IMR-90 (cell line): ENCODE results near the gene TAAR2. TPM values are rescaled to one million over a fixed set of nuclear protein-coding genes. Genes with fewer than 3 reads are reported as not detected.

ENCODE experiments used
- ATAC-seq: fragments of 200-7000 bp; cut with Tn5 transposase; 2 replicates; pipeline ENCODE4 v1.9.1; 2020; ENCODE audit warnings: low read depth, mild to moderate bottlenecking, moderate library complexity
- BruUV-seq: library from RNA; stranded (reverse); fragments of 400-500 nt; replicated peaks from 2 replicates; lab custom pipeline; 2021; lab: Mats Ljungman, UMichigan
- CTCF ChIA-PET: fragments of 300-600 bp; formaldehyde crosslinking; extraction: SDS; loops from one replicate; lab custom pipeline; 2021; ENCODE audit warnings: antibody characterized with exemption; lab: Yijun Ruan, JAX
- POLR2A ChIA-PET: fragments of 300-600 bp; sonication (Branson Sonifier 250); formaldehyde crosslinking; loops from one replicate; lab custom pipeline; 2022; ENCODE audit warnings: antibody characterized with exemption; ENCODE audit not compliant: unreplicated experiment; lab: Charles Lee
- DNase-seq: peaks from one replicate; pipeline ENCODE4 v3.0.0; 2013
- H2AFZ ChIP-seq: replicated peaks from 2 replicates; pipeline ENCODE3; 2013; ENCODE audit warnings: low read length, mild to moderate bottlenecking; ENCODE audit not compliant: poor library complexity
- H2AK5ac ChIP-seq: 2 replicates; pipeline ENCODE4 v1.6.1; 2013; ENCODE audit warnings: low read depth, low read length, inconsistent platforms
- H2AK9ac ChIP-seq: replicated peaks from 2 replicates; pipeline ENCODE3; 2013; ENCODE audit warnings: mild to moderate bottlenecking, low read depth, low read length, moderate library complexity; ENCODE audit not compliant: poor library complexity
- H2BK120ac ChIP-seq: 2 replicates; pipeline ENCODE4 v1.6.1; 2013; ENCODE audit warnings: low read depth, low read length, inconsistent platforms
- H2BK15ac ChIP-seq: 3 replicates; pipeline ENCODE4 v1.6.1; 2013; ENCODE audit warnings: low read depth, low read length, inconsistent platforms
- H2BK20ac ChIP-seq: 2 replicates; pipeline ENCODE4 v1.6.1; 2013; ENCODE audit warnings: low read depth, mild to moderate bottlenecking, inconsistent platforms, low read length, moderate library complexity
- H2BK5ac ChIP-seq: 2 replicates; pipeline ENCODE4 v1.6.1; 2013; ENCODE audit warnings: mild to moderate bottlenecking, low read depth, low read length, inconsistent platforms; ENCODE audit not compliant: poor library complexity, severe bottlenecking
- H3K14ac ChIP-seq: replicated peaks from 2 replicates; pipeline ENCODE4 v1.6.1; 2013; ENCODE audit warnings: low read depth, low read length, inconsistent platforms
- H3K18ac ChIP-seq: 2 replicates; pipeline ENCODE4 v1.6.1; 2013; ENCODE audit warnings: low read depth, low read length, control low read depth
- H3K23ac ChIP-seq: 2 replicates; pipeline ENCODE4 v1.6.1; 2013; ENCODE audit warnings: low read depth, low read length, inconsistent platforms
- H3K27ac ChIP-seq: 2 replicates; pipeline ENCODE4 v1.5.1; 2013; ENCODE audit warnings: mild to moderate bottlenecking, control low read depth, low read length; ENCODE audit not compliant: insufficient read depth
- H3K27me3 ChIP-seq: 2 replicates; pipeline ENCODE4 v1.6.1; 2013; ENCODE audit warnings: low read length; ENCODE audit not compliant: control insufficient read depth, insufficient read depth
- H3K36me3 ChIP-seq: 2 replicates; pipeline ENCODE4 v1.6.1; 2013; ENCODE audit warnings: low read length, mixed read lengths; ENCODE audit not compliant: control insufficient read depth, insufficient read depth
- H3K4ac ChIP-seq: 2 replicates; pipeline ENCODE4 v1.6.1; 2013; ENCODE audit warnings: low read depth, low read length, inconsistent platforms
- H3K4me1 ChIP-seq: 2 replicates; pipeline ENCODE4 v1.6.1; 2013; ENCODE audit warnings: low read length, mixed read lengths; ENCODE audit not compliant: control insufficient read depth, insufficient read depth
- H3K4me2 ChIP-seq: 2 replicates; pipeline ENCODE4 v1.6.1; 2013; ENCODE audit warnings: low read depth, mild to moderate bottlenecking, control low read depth, low read length, moderate library complexity
- H3K4me3 ChIP-seq: 2 replicates; pipeline ENCODE4 v1.5.1; 2013; ENCODE audit warnings: low read depth, mild to moderate bottlenecking, control low read depth, low read length, moderate library complexity; ENCODE audit not compliant: insufficient read depth
- H3K56ac ChIP-seq: 2 replicates; pipeline ENCODE4 v1.6.1; 2013; ENCODE audit warnings: low read length, inconsistent platforms; ENCODE audit not compliant: insufficient read depth; ENCODE audit errors: extremely low read depth
- H3K79me1 ChIP-seq, 2 experiments: 2 replicates each; pipeline ENCODE4 v1.6.1; 2013; ENCODE audit warnings: low read length in 2 of 2, inconsistent platforms in 1 of 2, low read depth in 1 of 2
- H3K9ac ChIP-seq: 2 replicates; pipeline ENCODE4 v1.6.1; 2013; ENCODE audit warnings: low read depth, low read length, control low read depth
- H3K9me1 ChIP-seq: 2 replicates; pipeline ENCODE4 v1.6.1; 2013; ENCODE audit warnings: low read length, inconsistent platforms; ENCODE audit not compliant: insufficient read depth
- H3K9me3 ChIP-seq: 2 replicates; pipeline ENCODE4 v1.6.1; 2013; ENCODE audit warnings: low read length; ENCODE audit not compliant: control insufficient read depth, insufficient read depth
- H4K20me1 ChIP-seq: 2 replicates; pipeline ENCODE4 v1.6.1; 2013; ENCODE audit warnings: low read length, inconsistent platforms; ENCODE audit not compliant: insufficient read depth
- H4K5ac ChIP-seq: 2 replicates; pipeline ENCODE4 v1.6.1; 2013; ENCODE audit warnings: mild to moderate bottlenecking, low read depth, low read length, control low read depth
- H4K8ac ChIP-seq, 2 experiments: 2 replicates each; pipeline ENCODE4 v1.6.1; 2013; ENCODE audit warnings: low read depth in 2 of 2, low read length in 2 of 2, control low read depth in 1 of 2, inconsistent platforms in 1 of 2
- H4K91ac ChIP-seq: 2 replicates; pipeline ENCODE4 v1.6.1; 2013; ENCODE audit warnings: low read depth, low read length, inconsistent platforms; ENCODE audit not compliant: insufficient read depth
- BHLHE40 ChIP-seq: fragments of 150-350 bp; IDR thresholded peaks from 2 replicates; pipeline ENCODE4 v1.6.1; 2016; ENCODE audit warnings: mild to moderate bottlenecking, low read depth, low read length
- CEBPB ChIP-seq: IDR thresholded peaks from 2 replicates; pipeline ENCODE4 v1.6.1; 2012; ENCODE audit warnings: low read depth, low read length, improper control_type of control experiment
- CHD1 ChIP-seq: IDR thresholded peaks from 2 replicates; pipeline ENCODE4 v1.6.1; 2012; ENCODE audit warnings: low read depth, low read length, improper control_type of control experiment
- CTCF ChIP-seq: conservative IDR thresholded peaks from 2 replicates; pipeline ENCODE4 v1.5.1; 2012; ENCODE audit warnings: mild to moderate bottlenecking, low read depth, low read length, improper control_type of control experiment
- ELK1 ChIP-seq: fragments of 150-350 bp; IDR thresholded peaks from 2 replicates; pipeline ENCODE4 v1.6.1; 2016; ENCODE audit warnings: low read depth, mild to moderate bottlenecking, low read length, moderate library complexity, borderline replicate concordance
- FOS ChIP-seq: fragments of 150-350 bp; IDR thresholded peaks from 2 replicates; pipeline ENCODE4 v1.6.1; 2016; ENCODE audit warnings: low read depth, low read length
- MAFK ChIP-seq: IDR thresholded peaks from 2 replicates; pipeline ENCODE4 v1.6.1; 2012; ENCODE audit warnings: low read depth, low read length, improper control_type of control experiment
- MAZ ChIP-seq: IDR thresholded peaks from 2 replicates; pipeline ENCODE4 v1.6.1; 2012; ENCODE audit warnings: low read depth, mild to moderate bottlenecking, low read length, improper control_type of control experiment, moderate library complexity, borderline replicate concordance
- MXI1 ChIP-seq: IDR thresholded peaks from 2 replicates; pipeline ENCODE4 v1.6.1; 2012; ENCODE audit warnings: low read depth, mild to moderate bottlenecking, low read length, moderate library complexity, borderline replicate concordance
- NFE2L2 ChIP-seq: fragments of 150-350 bp; IDR thresholded peaks from 2 replicates; pipeline ENCODE4 v1.6.1; 2016; ENCODE audit warnings: low read depth, mild to moderate bottlenecking, low read length
- POLR2A ChIP-seq: IDR thresholded peaks from 2 replicates; pipeline ENCODE4 v1.6.1; 2012; ENCODE audit warnings: mild to moderate bottlenecking, low read depth, low read length
- RAD21 ChIP-seq: IDR thresholded peaks from 2 replicates; pipeline ENCODE4 v1.6.1; 2012; ENCODE audit warnings: low read length, improper control_type of control experiment
- RCOR1 ChIP-seq: IDR thresholded peaks from 2 replicates; pipeline ENCODE4 v1.6.1; 2012; ENCODE audit warnings: mild to moderate bottlenecking, low read length, improper control_type of control experiment; ENCODE audit not compliant: insufficient replicate concordance
- RFX5 ChIP-seq: IDR thresholded peaks from 2 replicates; pipeline ENCODE4 v1.8.0; 2012; ENCODE audit warnings: low read depth, mild to moderate bottlenecking, low read length, moderate library complexity
- SMC3 ChIP-seq: fragments of 150-350 bp; IDR thresholded peaks from 2 replicates; pipeline ENCODE4 v1.6.1; 2016; ENCODE audit warnings: low read depth, mild to moderate bottlenecking, antibody characterized with exemption, low read length, moderate library complexity
- USF2 ChIP-seq: fragments of 150-350 bp; IDR thresholded peaks from 2 replicates; pipeline ENCODE4 v1.6.1; 2017; ENCODE audit warnings: mild to moderate bottlenecking, antibody characterized with exemption, low read length, low read depth
- WGBS, 2 experiments: methylation state at CpG; one replicate each; pipeline versions ENCODE4 v1.1.5 to v1.1.7; 2013; ENCODE audit warnings: missing lambda C conversion rate in 2 of 2; ENCODE audit not compliant: insufficient read length in 1 of 2; ENCODE audit errors: extremely low coverage in 2 of 2; 5-methylcytosine and 5-hydroxymethylcytosine counted together
- dilution Hi-C: fragments of 300-500 bp; cut with HindIII; formaldehyde crosslinking; loops from one replicate; pipeline ENCODE4 v1.14.3; 2018; ENCODE audit warnings: low sequenced_read_pairs; ENCODE audit not compliant: unreplicated experiment
- in situ Hi-C: fragments of 300-500 bp; cut with MboI; formaldehyde crosslinking; loops from 3 replicates; pipeline ENCODE4 v1.14.3; 2019; ENCODE audit warnings: low sequenced_read_pairs, inconsistent platforms, mixed read lengths
- intact Hi-C: fragments of 100-400 bp; cut with micrococcal nuclease; formaldehyde crosslinking; loops from 2 replicates; pipeline ENCODE4 v1.10.0; 2022
- polyA plus RNA-seq, 3 experiments: library from polyadenylated mRNA; depleted of rRNA; stranded (reverse); fragments of >200 nt; gene quantifications; 2 replicates each; pipeline ENCODE4 v1.2.3, GENCODE V29; 2012; ENCODE audit warnings: low replicate concordance in 1 of 3
- total RNA-seq: library from RNA; depleted of rRNA; stranded (reverse); fragments of >200 nt; gene quantifications from 2 replicates; pipeline ENCODE4 v1.2.3, GENCODE V29; 2012

TAAR2 gene
- total and polyA plus RNA-seq, 2 of the 4 experiments (the other 2 are of a cell fraction) = not detected

GRCh38 chr6:132592855-132593254 lies 31.2 kb downstream of the TAAR2 start:
- Histone ChIP-seq H3K18ac (no peak overlapping the region), H2BK15ac (no peak overlapping the region), H3K36me3 (no peaks in the 10 kb centered on the region), H3K27me3 (peaks cover 36% of the 10 kb centered on the region), H3K23ac (no peak overlapping the region), H2AFZ (no peak overlapping the region), H3K79me1 (no peaks in the 10 kb centered on the region), H3K9ac (no peak overlapping the region), H2BK5ac (no peak overlapping the region), H3K9me1 (no peaks in the 10 kb centered on the region), H3K4me1 (no peaks in the 10 kb centered on the region), H4K91ac (no peak overlapping the region), H3K27ac (no peak overlapping the region), H2AK5ac (no peak overlapping the region), H3K14ac (no peak overlapping the region), H3K56ac (no peak overlapping the region), H3K4me2 (no peak overlapping the region), H2BK120ac (no peak overlapping the region), H2AK9ac (no peak overlapping the region), H2BK20ac (no peak overlapping the region), H3K9me3 (no peaks in the 10 kb centered on the region), H4K5ac (no peak overlapping the region), H3K4me3 (no peak overlapping the region), H3K4ac (no peak overlapping the region), H4K8ac (no peak overlapping the region), H4K20me1 (no peaks in the 10 kb centered on the region)
- ChIA-PET CTCF (no interaction called here), POLR2A (no interaction called here)
- ATAC-seq (no peak), DNase-seq (no peak)
- dilution Hi-C loops = no loop called here
- no TSS peak for BruUV-seq
- TF ChIP-seq RAD21 (no peak), MXI1 (no peak), POLR2A (no peak), CEBPB (no peak), USF2 (no peak), FOS (no peak), NFE2L2 (no peak), CHD1 (no peak), SMC3 (no peak), BHLHE40 (no peak), RCOR1 (no peak), RFX5 (no peak), ELK1 (no peak), MAZ (no peak), CTCF (no peak), MAFK (no peak)
- intact Hi-C loops = no loop called here
- in situ Hi-C loops = no loop called here
- WGBS, 2 experiments = no CpG with 5 or more reads among the region's 2 CpGs
